Activated CD4-positive, CD25-positive, alpha-beta regulatory T cell treated with anti-CD3 and anti-CD28 coated beads, Interleukin-2, amount 50 U/mL, for 24 hours (primary cell): ENCODE measurements around the gene SLC2A1.
A peak's percentile ranks its signal among the peaks of the same experiment; 100 is the strongest.

Experiments used
- ATAC-seq, 2 donors: fragments of 150-1000 bp; cut with Tn5 transposase; one replicate each; pipeline ENCODE4 v1.10.0; 2021; ENCODE audit warnings: mild to moderate bottlenecking in 1 of 2, moderate library complexity in 1 of 2

The SLC2A1 gene

GRCh38 chr1:42958488-42959319, at the start of gene SLC2A1:
Gene SLC2A1, minus strand, starts transcription at chr1:42958868. Its CDS starts 217 bp downstream, at chr1:42958651.
- peak; percentile 87 to 88 for ATAC-seq

- no peak for ATAC-seq
These were observed 48.9 kb upstream of the SLC2A1 start for GRCh38 chr1:43007377-43008114.

- ATAC-seq: no peak
These were observed 47.0 kb upstream of the SLC2A1 start for GRCh38 chr1:43005460-43006361.

- ATAC-seq: peak; percentile 36 to 44
These were observed 46.2 kb upstream of the SLC2A1 start for GRCh38 chr1:43004587-43005459.

GRCh38 chr1:43002766-43003165, 44.1 kb upstream of the SLC2A1 start:
- no peak for ATAC-seq

GRCh38 chr1:43002116-43002515, 43.4 kb upstream of the SLC2A1 start:
- ATAC-seq: no peak

- ATAC-seq: no peak
These were observed 42.8 kb upstream of the SLC2A1 start for GRCh38 chr1:43001434-43001833.

- ATAC-seq: no peak
These were observed 41.6 kb upstream of the SLC2A1 start for GRCh38 chr1:43000271-43000670.

GRCh38 chr1:42999308-42999707, 40.6 kb upstream of the SLC2A1 start:
- no peak for ATAC-seq

GRCh38 chr1:42998386-42998785, 39.7 kb upstream of the SLC2A1 start:
- no peak for ATAC-seq

- no peak for ATAC-seq
These were observed 37.8 kb upstream of the SLC2A1 start for GRCh38 chr1:42996384-42996970.

- no peak for ATAC-seq
These were observed 35.0 kb upstream of the SLC2A1 start for GRCh38 chr1:42993502-42994136.

GRCh38 chr1:42992054-42992571, 33.4 kb upstream of the SLC2A1 start:
- no peak for ATAC-seq

- ATAC-seq: no peak
These were observed 32.2 kb upstream of the SLC2A1 start for GRCh38 chr1:42990757-42991346.

- no peak for ATAC-seq
These were observed 25.0 kb upstream of the SLC2A1 start for GRCh38 chr1:42983693-42984092.

- ATAC-seq: no peak
These were observed 24.6 kb upstream of the SLC2A1 start for GRCh38 chr1:42983253-42983652.

GRCh38 chr1:42982641-42983040, 24.0 kb upstream of the SLC2A1 start:
- no peak for ATAC-seq

GRCh38 chr1:42981871-42982270, 23.2 kb upstream of the SLC2A1 start:
- ATAC-seq: no peak

- no peak for ATAC-seq
These were observed 22.7 kb upstream of the SLC2A1 start for GRCh38 chr1:42981255-42981805.
